ENCODE measurements around the gene LDLRAP1.

LDLRAP1 gene, protein sequence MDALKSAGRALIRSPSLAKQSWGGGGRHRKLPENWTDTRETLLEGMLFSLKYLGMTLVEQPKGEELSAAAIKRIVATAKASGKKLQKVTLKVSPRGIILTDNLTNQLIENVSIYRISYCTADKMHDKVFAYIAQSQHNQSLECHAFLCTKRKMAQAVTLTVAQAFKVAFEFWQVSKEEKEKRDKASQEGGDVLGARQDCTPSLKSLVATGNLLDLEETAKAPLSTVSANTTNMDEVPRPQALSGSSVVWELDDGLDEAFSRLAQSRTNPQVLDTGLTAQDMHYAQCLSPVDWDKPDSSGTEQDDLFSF

DNA sequence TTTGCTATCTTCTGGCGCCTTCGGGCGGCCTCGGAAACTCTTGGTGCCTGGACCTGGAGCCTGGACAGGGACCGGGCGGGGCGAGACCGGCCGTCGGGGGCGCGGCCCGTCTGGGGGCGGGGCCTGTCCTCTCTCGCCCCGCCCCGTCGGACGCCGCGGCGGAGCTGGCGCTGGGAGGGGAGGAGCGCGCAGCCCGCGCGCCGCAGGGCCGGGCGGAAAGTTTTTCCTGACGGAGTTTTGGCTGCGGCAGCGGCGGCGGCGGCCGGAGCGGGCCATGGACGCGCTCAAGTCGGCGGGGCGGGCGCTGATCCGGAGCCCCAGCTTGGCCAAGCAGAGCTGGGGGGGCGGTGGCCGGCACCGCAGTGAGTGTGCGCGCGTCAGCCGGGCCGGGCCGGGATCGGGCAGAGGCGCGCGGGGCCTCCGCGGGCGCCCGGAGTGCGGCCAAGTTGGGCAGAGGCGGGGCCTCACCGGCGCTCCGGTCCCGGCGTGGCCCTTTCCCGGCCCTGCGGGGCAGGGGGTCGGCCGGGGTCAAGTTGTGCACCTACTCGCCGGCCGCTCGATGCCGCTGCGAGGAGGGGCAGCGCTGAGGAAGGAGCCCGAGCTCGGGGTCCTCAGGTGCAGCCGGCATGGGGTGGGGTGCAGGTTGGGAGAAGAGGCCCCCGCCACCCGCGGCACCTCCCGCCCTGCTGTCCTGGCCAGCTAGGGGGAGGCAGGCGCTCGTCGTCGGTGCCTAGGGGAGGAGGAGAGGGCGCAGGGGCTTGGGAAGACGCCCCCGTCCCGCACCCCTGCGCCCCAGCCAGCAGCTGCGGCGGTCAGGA is at the start of gene LDLRAP1:
Gene LDLRAP1 (plus strand): TSS at position 182 of the 818 bp plus-strand sequence. CDS start 93 bp downstream, at position 275.
- Histone ChIP-seq H3K27me3 (ENCODE audit: insufficient read depth, low read depth, severe bottlenecking) (no peaks in the 10 kb centered on the region), H3K27ac (no peak within 1 kb of the TSS), H3K4me3 (ENCODE audit: low read depth, low read length) (peak within 1 kb of the TSS; percentile 56), H3K9me3 (ENCODE audit: severe bottlenecking) (no peaks in the 10 kb centered on the region), H3K36me3 (no peaks in the 10 kb centered on the region)
- TF ChIP-seq, protein P1, sequence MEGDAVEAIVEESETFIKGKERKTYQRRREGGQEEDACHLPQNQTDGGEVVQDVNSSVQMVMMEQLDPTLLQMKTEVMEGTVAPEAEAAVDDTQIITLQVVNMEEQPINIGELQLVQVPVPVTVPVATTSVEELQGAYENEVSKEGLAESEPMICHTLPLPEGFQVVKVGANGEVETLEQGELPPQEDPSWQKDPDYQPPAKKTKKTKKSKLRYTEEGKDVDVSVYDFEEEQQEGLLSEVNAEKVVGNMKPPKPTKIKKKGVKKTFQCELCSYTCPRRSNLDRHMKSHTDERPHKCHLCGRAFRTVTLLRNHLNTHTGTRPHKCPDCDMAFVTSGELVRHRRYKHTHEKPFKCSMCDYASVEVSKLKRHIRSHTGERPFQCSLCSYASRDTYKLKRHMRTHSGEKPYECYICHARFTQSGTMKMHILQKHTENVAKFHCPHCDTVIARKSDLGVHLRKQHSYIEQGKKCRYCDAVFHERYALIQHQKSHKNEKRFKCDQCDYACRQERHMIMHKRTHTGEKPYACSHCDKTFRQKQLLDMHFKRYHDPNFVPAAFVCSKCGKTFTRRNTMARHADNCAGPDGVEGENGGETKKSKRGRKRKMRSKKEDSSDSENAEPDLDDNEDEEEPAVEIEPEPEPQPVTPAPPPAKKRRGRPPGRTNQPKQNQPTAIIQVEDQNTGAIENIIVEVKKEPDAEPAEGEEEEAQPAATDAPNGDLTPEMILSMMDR (IDR thresholded peaks at IDR 0.05; ENCODE audit: low read depth, low read length) = no peak
- peak; percentile 57 for DNase-seq

DNA sequence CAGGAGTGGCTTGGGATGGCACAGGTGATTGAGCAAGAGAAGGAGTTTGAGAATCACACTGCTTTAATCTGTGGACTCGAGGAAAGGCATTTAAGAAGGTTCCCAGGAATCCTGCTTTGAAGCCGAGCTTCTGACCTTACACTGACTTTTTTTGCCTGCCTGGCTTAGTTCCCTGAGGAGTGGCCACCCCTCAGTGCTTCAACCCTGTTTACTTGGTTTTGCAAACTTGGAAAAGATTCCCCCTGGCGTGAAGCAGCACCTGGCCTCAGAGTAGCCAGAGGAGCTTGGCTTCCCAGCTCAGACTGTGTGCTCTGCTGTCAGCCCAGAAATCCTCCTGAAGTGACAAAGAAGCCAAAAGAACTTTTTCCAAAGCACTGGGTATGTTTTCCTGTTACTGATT is 48.5 kb upstream of the LDLRAP1 start:
- no peaks in the 10 kb centered on the region for H3K9me3 ChIP-seq (ENCODE audit: severe bottlenecking)
- no peak overlapping the region for H3K4me3 ChIP-seq (ENCODE audit: low read depth, low read length)
- H3K27ac ChIP-seq = no peak overlapping the region
- TF ChIP-seq, protein P1 (IDR thresholded peaks at IDR 0.05; ENCODE audit: low read depth, low read length) = no peak
- no peak for DNase-seq
- no peaks in the 10 kb centered on the region for H3K27me3 ChIP-seq (ENCODE audit: insufficient read depth, low read depth, severe bottlenecking)
- H3K36me3 ChIP-seq = peaks cover 85% of the 10 kb centered on the region

DNA sequence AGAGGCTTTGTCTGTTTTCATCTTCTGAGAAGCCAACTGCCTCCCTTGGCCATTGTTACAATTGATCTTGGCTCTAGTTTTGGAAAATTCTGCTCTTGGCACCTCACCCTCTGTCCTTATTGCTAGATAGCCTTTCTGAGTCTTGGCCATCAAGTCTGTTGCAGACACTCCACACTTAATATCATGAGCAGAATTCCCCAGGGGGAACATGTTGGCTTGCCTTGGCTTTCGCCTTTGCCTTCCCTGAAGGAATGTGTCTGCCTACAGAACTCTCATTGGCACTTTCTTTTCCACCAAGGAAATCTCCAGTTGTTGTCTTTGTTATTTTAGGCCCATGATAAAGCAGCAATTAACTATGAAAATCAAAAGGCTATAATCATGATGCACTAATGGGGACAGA is 42.7 kb upstream of the LDLRAP1 start:
- Histone ChIP-seq H3K27me3 (ENCODE audit: insufficient read depth, low read depth, severe bottlenecking) (no peaks in the 10 kb centered on the region), H3K9me3 (ENCODE audit: severe bottlenecking) (no peaks in the 10 kb centered on the region), H3K36me3 (peaks cover 51% of the 10 kb centered on the region), H3K4me3 (ENCODE audit: low read depth, low read length) (no peak overlapping the region), H3K27ac (no peak overlapping the region)
- DNase-seq = no peak
- TF ChIP-seq, protein P1 (IDR thresholded peaks at IDR 0.05; ENCODE audit: low read depth, low read length) = no peak

DNA sequence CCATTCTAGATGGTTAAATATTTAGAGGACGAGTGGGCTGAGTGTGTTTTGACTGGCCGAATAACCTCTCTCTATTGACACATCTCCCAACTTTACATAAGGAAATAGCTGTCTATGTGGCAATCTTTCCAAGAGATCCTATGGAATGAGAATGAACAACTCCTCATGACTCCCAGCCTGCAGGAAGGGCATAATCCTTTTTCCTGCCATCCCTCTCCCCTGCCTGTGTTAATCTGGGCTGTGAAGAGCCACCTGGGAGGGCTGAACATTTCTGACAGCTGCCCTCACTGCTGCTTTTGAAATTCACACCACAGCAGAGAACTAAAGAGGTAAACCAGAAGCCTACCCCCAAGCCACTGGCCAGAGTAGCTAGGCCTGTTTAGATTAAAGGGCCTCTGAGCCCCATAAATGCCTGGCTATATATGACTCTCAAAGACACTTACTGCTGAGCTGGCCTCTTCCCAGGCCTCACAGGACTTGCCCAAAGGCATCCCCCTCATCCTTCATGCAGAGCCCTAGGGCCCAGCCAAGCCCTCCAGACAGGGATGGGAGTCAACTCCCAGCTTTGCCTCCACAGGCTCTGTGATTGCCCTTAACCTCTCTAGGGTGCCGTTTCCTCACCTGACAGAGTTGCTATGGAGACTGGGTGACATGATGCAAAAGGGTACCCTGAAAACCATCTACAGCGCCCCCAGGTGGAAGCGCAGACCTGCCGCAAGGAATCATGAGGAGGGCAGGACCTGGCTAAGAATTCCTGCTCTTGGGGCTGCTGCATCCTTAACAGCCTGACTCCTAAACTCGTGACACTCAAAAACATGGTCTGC is 42.0 kb upstream of the LDLRAP1 start:
- Histone ChIP-seq H3K4me3 (ENCODE audit: low read depth, low read length) (no peak overlapping the region), H3K9me3 (ENCODE audit: severe bottlenecking) (peaks cover 4% of the 10 kb centered on the region), H3K27ac (no peak overlapping the region), H3K36me3 (peaks cover 47% of the 10 kb centered on the region), H3K27me3 (ENCODE audit: insufficient read depth, low read depth, severe bottlenecking) (no peaks in the 10 kb centered on the region)
- DNase-seq = peak; percentile 52
- TF ChIP-seq, protein P1 (IDR thresholded peaks at IDR 0.05; ENCODE audit: low read depth, low read length) = peak; percentile 66

DNA sequence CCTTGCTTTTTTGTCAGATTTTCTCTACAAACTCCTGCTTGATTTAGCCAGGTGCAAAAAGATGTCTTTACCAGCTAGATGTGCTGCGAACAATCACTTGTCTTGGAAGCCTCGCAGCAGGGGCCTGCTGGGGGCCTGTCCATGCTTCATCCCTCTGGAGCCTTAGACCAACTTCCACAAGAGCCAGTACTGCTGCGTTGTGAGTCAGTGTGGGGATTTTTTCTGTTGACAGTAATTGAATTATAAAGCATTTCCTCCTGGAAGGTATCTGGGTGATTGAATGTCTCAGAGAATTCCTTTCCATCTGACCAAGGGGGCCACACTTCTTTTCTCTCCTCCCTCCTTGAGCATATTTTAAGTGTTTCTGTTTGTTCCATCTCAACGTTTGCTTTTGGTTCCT is 40.4 kb upstream of the LDLRAP1 start:
- Histone ChIP-seq H3K4me3 (ENCODE audit: low read depth, low read length) (no peak overlapping the region), H3K36me3 (peaks cover 32% of the 10 kb centered on the region), H3K27me3 (ENCODE audit: insufficient read depth, low read depth, severe bottlenecking) (no peaks in the 10 kb centered on the region), H3K9me3 (ENCODE audit: severe bottlenecking) (peaks cover 4% of the 10 kb centered on the region), H3K27ac (no peak overlapping the region)
- DNase-seq = no peak
- TF ChIP-seq, protein P1 (IDR thresholded peaks at IDR 0.05; ENCODE audit: low read depth, low read length) = no peak

All from WERI-Rb-1 (cell line).